A549 (cell line): Measurements from ENCODE around the gene TCP11. TPM values are rescaled to one million over a fixed set of nuclear protein-coding genes. Genes with fewer than 3 reads are reported as not detected.

Experiments used
- ATAC-seq, 2 experiments: fragments of 200-7000 bp in 1 of 2; fragments of >200 bp in 1 of 2; cut with Nextera tagmentation in 1 of 2; cut with Tn5 transposase in 1 of 2; 3 replicates each; pipeline versions ENCODE4 v1.8.0 to v1.9.1; 2018 to 2020; ENCODE audit warnings: mild to moderate bottlenecking in 1 of 2, moderate library complexity in 1 of 2
- CTCF ChIA-PET: fragments of 300-600 bp; sonication (Branson Sonifier 250); formaldehyde crosslinking; extraction: SDS; loops from one replicate; lab custom pipeline; 2021; ENCODE audit warnings: antibody characterized with exemption, inconsistent platforms; lab: Yijun Ruan, JAX
- POLR2A ChIA-PET: fragments of 350-600 bp; formaldehyde crosslinking; extraction: SDS; loops from one replicate; lab custom pipeline; 2021; ENCODE audit warnings: antibody characterized with exemption, inconsistent platforms; lab: Yijun Ruan, JAX
- DNase-seq, 2 experiments: peaks; one replicate each; pipeline versions ENCODE4 v3.0.0 to v3.0.0-alpha.2; 2011 to 2016; ENCODE audit warnings: low read depth in 1 of 2, low spot score in 1 of 2
- FAIRE-seq: peaks from 2 replicates; lab custom pipeline; 2011; peaks lifted over from hg19 to GRCh38; lab: Jason Lieb, UNC
- H3K27ac ChIP-seq, 2 experiments: fragments of >200 bp; sonication (Bioruptor Twin); formaldehyde crosslinking; 3 replicates each; pipeline ENCODE4 v1.5.1; 2016 to 2017
- H3K4me1 ChIP-seq: fragments of >200 bp; sonication (Bioruptor Twin); formaldehyde crosslinking; 3 replicates; pipeline ENCODE4 v1.6.1; 2016
- H3K4me2 ChIP-seq: fragments of >200 bp; sonication (Bioruptor Twin); formaldehyde crosslinking; 3 replicates; pipeline ENCODE4 v1.6.1; 2016
- H3K4me3 ChIP-seq: fragments of >200 bp; sonication (Bioruptor Twin); formaldehyde crosslinking; 3 replicates; pipeline ENCODE4 v1.5.1; 2016
- H3K9me3 ChIP-seq: fragments of >200 bp; sonication (Bioruptor Twin); formaldehyde crosslinking; 3 replicates; pipeline ENCODE4 v1.6.1; 2016
- CEBPB ChIP-seq, 2 experiments: fragments of >200 bp in 1 of 2; sonication (Bioruptor Twin) in 1 of 2; formaldehyde crosslinking in 1 of 2; IDR thresholded peaks; 2 replicates each; pipeline ENCODE4 v1.6.1; 2012 to 2016
- FOSL2 ChIP-seq, 2 experiments: fragments of 450-650 bp in 1 of 2; fragments of >200 bp in 1 of 2; sonication (Bioruptor Twin) in 1 of 2; formaldehyde crosslinking; IDR thresholded peaks; 2 replicates each; pipeline versions ENCODE4 v1.5.0 to v1.6.1; 2016 to 2020; ENCODE audit warnings: mild to moderate bottlenecking in 1 of 2, moderate library complexity in 1 of 2
- FOXS1 ChIP-seq: fragments of 250-450 bp; sonication (Bioruptor Pico); IDR thresholded peaks from 2 replicates; pipeline ENCODE4 v1.5.0; 2020; ENCODE audit warnings: mild to moderate bottlenecking, moderate library complexity
- HEYL ChIP-seq: fragments of 250-450 bp; sonication (Bioruptor Pico); IDR thresholded peaks from 2 replicates; pipeline ENCODE4 v1.8.0; 2021; ENCODE audit warnings: mild to moderate bottlenecking, moderate library complexity
- HOXB5 ChIP-seq: fragments of 250-450 bp; sonication (Bioruptor Pico); IDR thresholded peaks from 2 replicates; pipeline ENCODE4 v1.5.0; 2020; ENCODE audit warnings: mild to moderate bottlenecking, moderate library complexity
- KDM1A ChIP-seq: fragments of 200-600 bp; sonication (generic); IDR thresholded peaks from 2 replicates; pipeline ENCODE4 v1.6.1; 2016; ENCODE audit warnings: low read depth, mild to moderate bottlenecking
- NFE2L2 ChIP-seq: fragments of 150-350 bp; conservative IDR thresholded peaks from 2 replicates; pipeline ENCODE4 v1.6.1; 2014; ENCODE audit warnings: low read length
- NPAS2 ChIP-seq: fragments of 250-450 bp; sonication (Bioruptor Pico); IDR thresholded peaks from 2 replicates; pipeline ENCODE4 v1.8.0; 2022; ENCODE audit warnings: mild to moderate bottlenecking, moderate library complexity, borderline replicate concordance
- PHF8 ChIP-seq: fragments of 200-600 bp; sonication (generic); IDR thresholded peaks from 2 replicates; pipeline ENCODE4 v1.6.1; 2016; ENCODE audit warnings: low read depth, mild to moderate bottlenecking, antibody characterized with exemption, moderate library complexity, borderline replicate concordance
- RAD21 ChIP-seq, 2 experiments: fragments of >200 bp in 1 of 2; sonication (Bioruptor Twin) in 1 of 2; formaldehyde crosslinking in 1 of 2; IDR thresholded peaks in 1 of 2; conservative IDR thresholded peaks in 1 of 2; 2 replicates in 1 of 2; 3 replicates in 1 of 2; pipeline ENCODE4 v1.6.1; 2012 to 2018; ENCODE audit warnings: inconsistent platforms in 1 of 2
- RARB ChIP-seq: fragments of 250-450 bp; sonication (Bioruptor Pico); IDR thresholded peaks from 2 replicates; pipeline ENCODE4 v1.8.0; 2021; ENCODE audit warnings: mild to moderate bottlenecking, moderate library complexity
- RFX5 ChIP-seq: fragments of 450-650 bp; IDR thresholded peaks from 2 replicates; pipeline ENCODE4 v1.7.1; 2014; ENCODE audit warnings: antibody characterized with exemption, mild to moderate bottlenecking, moderate library complexity
- SMC3 ChIP-seq: fragments of >200 bp; sonication (Bioruptor Twin); formaldehyde crosslinking; IDR thresholded peaks from 3 replicates; pipeline ENCODE4 v1.6.1; 2018; ENCODE audit warnings: inconsistent platforms
- SREBF2 ChIP-seq: fragments of 450-650 bp; IDR thresholded peaks from 2 replicates; pipeline ENCODE4 v1.6.1; 2014; ENCODE audit warnings: mild to moderate bottlenecking, moderate library complexity
- TFCP2L1 ChIP-seq: fragments of 250-450 bp; sonication (Bioruptor Pico); IDR thresholded peaks from 2 replicates; pipeline ENCODE4 v1.5.0; 2021; ENCODE audit warnings: mild to moderate bottlenecking
- ZNF302 ChIP-seq: fragments of 250-450 bp; sonication (Bioruptor Pico); IDR thresholded peaks from 2 replicates; pipeline ENCODE4 v1.9.0; 2021; ENCODE audit warnings: inconsistent platforms, mild to moderate bottlenecking, moderate library complexity
- ZSCAN20 ChIP-seq: fragments of 250-450 bp; sonication (Bioruptor Pico); IDR thresholded peaks from 2 replicates; pipeline ENCODE4 v1.8.0; 2022; ENCODE audit warnings: mild to moderate bottlenecking, moderate library complexity
- WGBS: methylation state at CpG from one replicate; pipeline ENCODE4 v1.1.6; 2017; ENCODE audit errors: missing lambda C conversion rate; 5-methylcytosine and 5-hydroxymethylcytosine counted together
- polyA plus RNA-seq, 4 experiments: library from polyadenylated mRNA; depleted of rRNA in 3 of 4; stranded (reverse); fragments of >200 nt; fragmentation: RNase III in 1 of 4; extraction: RNeasy Plus Mini Kit Qiagen cat#74134 plus additional on column Dnase treatment in 1 of 4; gene quantifications; 2 replicates in 3 of 4; 3 replicates in 1 of 4; pipeline ENCODE4 v1.2.3, GENCODE V29; 2011 to 2017
- TF ChIP-seq, protein P1 (sequence below): IDR thresholded peaks from 2 replicates; pipeline ENCODE4 v1.6.1; 2012
- TF ChIP-seq, protein P2 (sequence below): fragments of 150-350 bp; IDR thresholded peaks from 2 replicates; pipeline ENCODE4 v1.6.1; 2014; ENCODE audit warnings: low read depth, mild to moderate bottlenecking, low read length
- TF ChIP-seq, protein P3 (sequence below): IDR thresholded peaks from 2 replicates; pipeline ENCODE4 v1.6.1; 2012; ENCODE audit warnings: low read depth, borderline replicate concordance
- TF ChIP-seq, protein P4 (sequence below): IDR thresholded peaks from 2 replicates; pipeline ENCODE4 v1.6.1; 2012
- TF ChIP-seq, protein P5 (sequence below): fragments of 450-650 bp; IDR thresholded peaks from 2 replicates; pipeline ENCODE4 v1.6.1; 2014; ENCODE audit warnings: antibody characterized with exemption

TCP11 gene
- polyA plus RNA-seq, 2 of the 4 experiments (the other 2 are of a cell fraction) = 0.06 TPM; not detected in 1

- Histone ChIP-seq H3K9me3 (no peaks in the 10 kb centered on the region), H3K4me3 (no peak overlapping the region), H3K4me2 (no peak overlapping the region), H3K27ac (no peak overlapping the region), H3K4me1 (no peaks in the 10 kb centered on the region)
- 95% methylated on average over 7 of the region's 12 CpGs for WGBS
- POLR2A ChIA-PET = no interaction called here
- CTCF ChIA-PET = no interaction called here
- no peak for ATAC-seq
- DNase-seq = no peak
- TF ChIP-seq ZSCAN20 (CRISPR knock-in tag) (no peak), ZNF302 (CRISPR knock-in tag) (no peak), HOXB5 (no peak), PHF8 (no peak)
- no peak for FAIRE-seq
These were observed 69.7 kb downstream of the TCP11 start for GRCh38 chr6:35071347-35071994.

DNA sequence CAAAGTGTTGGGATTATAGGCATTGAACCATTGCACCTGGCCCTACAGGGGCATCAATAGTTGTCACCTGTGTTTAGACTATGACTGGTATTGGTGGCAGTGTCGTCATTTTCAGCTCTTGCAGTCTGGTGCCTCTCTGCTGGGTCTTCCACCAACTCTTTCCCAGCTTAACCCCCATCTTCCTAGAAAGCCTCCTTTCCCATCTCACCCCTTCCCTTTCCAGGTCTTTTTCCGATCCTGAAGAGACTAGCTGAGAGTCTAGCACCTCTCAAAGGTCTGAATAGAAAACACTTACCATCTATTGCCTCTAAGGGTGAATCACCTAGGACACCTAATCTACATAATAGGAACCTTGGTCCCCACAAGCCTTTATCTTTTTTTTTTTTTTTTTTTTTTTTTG is 71.0 kb downstream of the TCP11 start:
- no peak overlapping the region for H3K27ac ChIP-seq
- CTCF ChIA-PET = no interaction called here
- H3K4me2 ChIP-seq = no peak overlapping the region
- no peaks in the 10 kb centered on the region for H3K9me3 ChIP-seq
- POLR2A ChIA-PET = no interaction called here
- TF ChIP-seq NPAS2 (CRISPR knock-in tag) (no peak), SREBF2 (no peak), ZSCAN20 (CRISPR knock-in tag) (no peak), ZNF302 (CRISPR knock-in tag) (no peak), SMC3 (no peak), FOSL2 (IDR thresholded peaks at IDR 0.05) (no peak), FOSL2 (CRISPR knock-in tag; IDR thresholded peaks at IDR 0.05) (no peak), FOXS1 (CRISPR knock-in tag) (no peak), RAD21 (conservative IDR thresholded peaks at IDR 0.05 in 1 of 2, IDR thresholded peaks at IDR 0.05 in 1 of 2) (no peak)
- TF ChIP-seq, protein P1, sequence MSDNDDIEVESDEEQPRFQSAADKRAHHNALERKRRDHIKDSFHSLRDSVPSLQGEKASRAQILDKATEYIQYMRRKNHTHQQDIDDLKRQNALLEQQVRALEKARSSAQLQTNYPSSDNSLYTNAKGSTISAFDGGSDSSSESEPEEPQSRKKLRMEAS = no peak
- TF ChIP-seq, protein P2, sequence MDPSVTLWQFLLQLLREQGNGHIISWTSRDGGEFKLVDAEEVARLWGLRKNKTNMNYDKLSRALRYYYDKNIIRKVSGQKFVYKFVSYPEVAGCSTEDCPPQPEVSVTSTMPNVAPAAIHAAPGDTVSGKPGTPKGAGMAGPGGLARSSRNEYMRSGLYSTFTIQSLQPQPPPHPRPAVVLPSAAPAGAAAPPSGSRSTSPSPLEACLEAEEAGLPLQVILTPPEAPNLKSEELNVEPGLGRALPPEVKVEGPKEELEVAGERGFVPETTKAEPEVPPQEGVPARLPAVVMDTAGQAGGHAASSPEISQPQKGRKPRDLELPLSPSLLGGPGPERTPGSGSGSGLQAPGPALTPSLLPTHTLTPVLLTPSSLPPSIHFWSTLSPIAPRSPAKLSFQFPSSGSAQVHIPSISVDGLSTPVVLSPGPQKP = no peak
- TF ChIP-seq, protein P3, sequence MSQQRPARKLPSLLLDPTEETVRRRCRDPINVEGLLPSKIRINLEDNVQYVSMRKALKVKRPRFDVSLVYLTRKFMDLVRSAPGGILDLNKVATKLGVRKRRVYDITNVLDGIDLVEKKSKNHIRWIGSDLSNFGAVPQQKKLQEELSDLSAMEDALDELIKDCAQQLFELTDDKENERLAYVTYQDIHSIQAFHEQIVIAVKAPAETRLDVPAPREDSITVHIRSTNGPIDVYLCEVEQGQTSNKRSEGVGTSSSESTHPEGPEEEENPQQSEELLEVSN = no peak
- TF ChIP-seq, protein P4, sequence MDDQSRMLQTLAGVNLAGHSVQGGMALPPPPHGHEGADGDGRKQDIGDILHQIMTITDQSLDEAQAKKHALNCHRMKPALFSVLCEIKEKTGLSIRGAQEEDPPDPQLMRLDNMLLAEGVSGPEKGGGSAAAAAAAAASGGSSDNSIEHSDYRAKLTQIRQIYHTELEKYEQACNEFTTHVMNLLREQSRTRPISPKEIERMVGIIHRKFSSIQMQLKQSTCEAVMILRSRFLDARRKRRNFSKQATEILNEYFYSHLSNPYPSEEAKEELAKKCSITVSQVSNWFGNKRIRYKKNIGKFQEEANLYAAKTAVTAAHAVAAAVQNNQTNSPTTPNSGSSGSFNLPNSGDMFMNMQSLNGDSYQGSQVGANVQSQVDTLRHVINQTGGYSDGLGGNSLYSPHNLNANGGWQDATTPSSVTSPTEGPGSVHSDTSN = no peak
- ATAC-seq (no peak), FAIRE-seq (no peak), DNase-seq (no peak)
- 92% methylated on average over 2 of the region's 2 CpGs for WGBS
- no peak overlapping the region for H3K4me3 ChIP-seq
- no peaks in the 10 kb centered on the region for H3K4me1 ChIP-seq

DNA sequence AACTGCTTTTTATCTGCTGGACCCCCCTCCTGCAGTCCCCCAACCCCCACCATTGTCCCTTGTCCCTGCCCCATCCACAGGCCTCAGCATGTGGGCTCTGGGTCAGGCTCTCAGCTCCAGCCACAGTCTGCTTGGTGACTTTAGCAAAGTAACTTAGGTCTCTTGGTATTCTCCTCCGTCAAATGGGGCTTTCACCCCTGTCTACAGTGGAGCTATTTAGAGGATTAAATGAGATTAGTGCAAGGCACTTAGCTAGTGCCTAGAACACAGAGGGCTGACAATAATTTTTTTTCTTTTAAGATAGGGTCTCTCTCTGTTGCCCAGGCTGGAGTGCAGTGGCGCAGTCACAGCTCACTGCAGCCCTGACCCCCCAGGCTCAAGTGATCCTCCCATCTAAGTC is 71.9 kb downstream of the TCP11 start:
- ATAC-seq = no peak
- FAIRE-seq = no peak
- 95% methylated on average over 2 of the region's 2 CpGs for WGBS
- CTCF ChIA-PET = no interaction called here
- POLR2A ChIA-PET = no interaction called here
- no peaks in the 10 kb centered on the region for H3K4me1 ChIP-seq
- no peak for DNase-seq
- H3K4me3 ChIP-seq = no peak overlapping the region
- no peak overlapping the region for H3K27ac ChIP-seq
- no peak for TF ChIP-seq NFE2L2
- no peak for TF ChIP-seq TFCP2L1 (CRISPR knock-in tag)
- TF ChIP-seq, protein P5, sequence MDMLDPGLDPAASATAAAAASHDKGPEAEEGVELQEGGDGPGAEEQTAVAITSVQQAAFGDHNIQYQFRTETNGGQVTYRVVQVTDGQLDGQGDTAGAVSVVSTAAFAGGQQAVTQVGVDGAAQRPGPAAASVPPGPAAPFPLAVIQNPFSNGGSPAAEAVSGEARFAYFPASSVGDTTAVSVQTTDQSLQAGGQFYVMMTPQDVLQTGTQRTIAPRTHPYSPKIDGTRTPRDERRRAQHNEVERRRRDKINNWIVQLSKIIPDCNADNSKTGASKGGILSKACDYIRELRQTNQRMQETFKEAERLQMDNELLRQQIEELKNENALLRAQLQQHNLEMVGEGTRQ = no peak
- TF ChIP-seq KDM1A = no peak
- TF ChIP-seq SREBF2 = no peak
- no peak for TF ChIP-seq HEYL (CRISPR knock-in tag)
- no peak for TF ChIP-seq CEBPB (IDR thresholded peaks at IDR 0.05)
- no peak for TF ChIP-seq HOXB5
- no peak for TF ChIP-seq RARB (CRISPR knock-in tag)
- TF ChIP-seq RFX5 = no peak
- no peak for TF ChIP-seq ZNF302 (CRISPR knock-in tag)
- no peak overlapping the region for H3K4me2 ChIP-seq
- no peaks in the 10 kb centered on the region for H3K9me3 ChIP-seq
